Calu3 (cell line): ENCODE results near the gene SURF4. TPM values are rescaled to one million over a fixed set of nuclear protein-coding genes. Genes with fewer than 3 reads are reported as not detected.
A peak's percentile ranks its signal among the peaks of the same experiment; 100 is the strongest.

Experiments used
- BruUV-seq: library from RNA; stranded (reverse); fragments of 400-500 nt; replicated peaks from 2 replicates; lab custom pipeline; 2021; lab: Mats Ljungman, UMichigan
- CTCF ChIA-PET: fragments of 300-600 bp; sonication (Branson Sonifier 250); formaldehyde crosslinking; loops from one replicate; lab custom pipeline; 2022; ENCODE audit warnings: antibody characterized with exemption; lab: Charles Lee
- DNase-seq: peaks from one replicate; pipeline ENCODE4 v3.0.0; 2022
- H3K27ac Mint-ChIP-seq: one replicate; pipeline ENCODE4 v1.8.0; 2022; ENCODE audit warnings: mixed read lengths; ENCODE audit not compliant: unreplicated experiment
- H3K27me3 Mint-ChIP-seq: one replicate; pipeline ENCODE4 v1.8.0; 2022; ENCODE audit warnings: mixed read lengths; ENCODE audit not compliant: unreplicated experiment
- H3K36me3 Mint-ChIP-seq: one replicate; pipeline ENCODE4 v1.8.0; 2022; ENCODE audit warnings: mild to moderate bottlenecking, moderate library complexity, mixed read lengths; ENCODE audit not compliant: insufficient read depth, unreplicated experiment
- H3K4me1 Mint-ChIP-seq: one replicate; pipeline ENCODE4 v1.8.0; 2022; ENCODE audit warnings: mild to moderate bottlenecking, low read depth, mixed read lengths; ENCODE audit not compliant: unreplicated experiment
- H3K4me3 Mint-ChIP-seq: one replicate; pipeline ENCODE4 v1.8.0; 2022; ENCODE audit warnings: mild to moderate bottlenecking, low read depth, moderate library complexity, mixed read lengths; ENCODE audit not compliant: unreplicated experiment
- H3K9me3 Mint-ChIP-seq: one replicate; pipeline ENCODE4 v1.8.0; 2022; ENCODE audit warnings: low read depth, mixed read lengths; ENCODE audit not compliant: unreplicated experiment
- CTCF ChIP-seq: fragments of 200-600 bp; IDR thresholded peaks from one replicate; pipeline ENCODE4 v1.8.0; 2022; ENCODE audit warnings: antibody characterized with exemption; ENCODE audit not compliant: unreplicated experiment
- intact Hi-C: fragments of 100-400 bp; cut with micrococcal nuclease; formaldehyde crosslinking; loops from one replicate; pipeline ENCODE4 v1.10.0; 2022; ENCODE audit not compliant: unreplicated experiment
- total RNA-seq: library from RNA; stranded (reverse); gene quantifications from 2 replicates; pipeline ENCODE4 v1.2.3, GENCODE V29; 2022

SURF4 gene
- total RNA-seq, 1 experiment from 2014 or later = 129 TPM

DNA sequence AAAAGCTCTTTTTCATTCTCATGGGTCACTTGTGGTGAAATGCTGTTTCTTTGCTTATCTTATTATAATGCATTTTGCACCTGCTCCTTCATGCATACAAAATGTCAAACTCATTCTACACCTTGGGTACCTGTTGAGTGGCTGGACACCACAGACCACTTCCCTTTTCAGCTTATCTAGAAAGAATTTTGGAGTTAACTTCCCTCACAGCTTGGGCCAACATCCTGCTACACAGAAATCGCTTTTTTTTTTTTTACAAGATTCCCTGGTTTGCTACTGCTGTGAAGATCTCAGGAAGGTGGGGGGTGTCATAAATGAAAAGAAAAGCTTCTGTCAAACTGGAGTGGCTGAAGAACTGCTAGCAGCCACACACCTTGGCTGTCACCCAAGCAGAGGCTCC, 39.3 kb upstream of the SURF4 start:
- Mint-ChIP-seq H3K27ac (no peak overlapping the region), H3K27me3 (no peaks in the 10 kb centered on the region), H3K4me1 (peaks cover 12% of the 10 kb centered on the region), H3K9me3 (no peaks in the 10 kb centered on the region), H3K4me3 (no peak overlapping the region), H3K36me3 (peaks cover 53% of the 10 kb centered on the region)
- no peak for DNase-seq
- CTCF ChIA-PET = no interaction called here
- no TSS peak for BruUV-seq
- no peak for TF ChIP-seq CTCF
- intact Hi-C loops = no loop called here

GRCh38 chr9:133408042-133408441, 32.2 kb upstream of the SURF4 start:
- intact Hi-C loops = loop anchor here (10.0 kb wide), 1 partner anchor 63 kb away; the partner anchor contains the start of genes MED22 and RPL7A

DNA sequence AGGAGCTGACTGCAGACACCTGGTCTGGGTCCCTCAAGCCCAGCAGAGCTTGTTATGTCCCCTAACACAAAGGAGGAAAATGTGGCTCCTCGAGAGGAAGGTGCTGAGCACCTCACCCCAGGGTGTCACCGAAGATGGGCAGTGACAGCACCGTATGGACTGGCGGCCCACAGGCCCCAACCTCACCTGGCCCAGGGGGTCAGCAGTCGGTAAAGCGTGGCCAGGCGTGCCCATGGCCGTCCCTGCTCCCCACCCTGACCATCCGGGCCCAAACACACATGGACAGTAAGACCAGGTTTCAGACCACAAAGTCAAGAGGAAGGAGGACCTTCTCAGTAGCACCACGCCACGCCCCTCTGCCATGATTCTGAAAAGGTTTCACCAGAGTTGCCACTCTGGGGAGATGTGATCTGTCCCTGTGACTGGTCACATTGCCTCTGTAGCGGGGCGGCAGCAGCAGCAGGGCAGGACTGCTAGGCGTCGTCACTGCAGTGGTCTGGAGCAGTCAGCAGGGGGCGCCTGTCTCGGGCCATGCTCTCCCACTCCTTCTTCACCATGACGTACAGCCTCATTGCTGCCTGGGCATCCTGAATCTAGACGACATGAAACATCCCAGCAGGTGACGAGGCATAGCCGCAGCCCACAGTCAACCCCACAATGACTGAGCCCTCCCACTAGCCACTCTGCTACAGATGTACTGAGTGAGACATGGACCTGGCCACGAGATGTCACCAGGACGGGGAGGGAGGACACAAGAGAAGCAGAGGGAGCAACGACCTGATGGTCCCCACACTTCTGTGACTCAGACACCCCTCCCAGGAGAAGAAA, 30.8 kb upstream of the SURF4 start:
- BruUV-seq = no TSS peak
- TF ChIP-seq CTCF = no peak
- Mint-ChIP-seq H3K9me3 (no peaks in the 10 kb centered on the region), H3K4me1 (no peaks in the 10 kb centered on the region), H3K27me3 (no peaks in the 10 kb centered on the region), H3K27ac (no peak overlapping the region), H3K36me3 (peaks cover 27% of the 10 kb centered on the region), H3K4me3 (no peak overlapping the region)
- intact Hi-C loops = loop anchor here (10.0 kb wide), 1 partner anchor 62 kb away; the partner anchor contains the start of genes MED22 and RPL7A
- CTCF ChIA-PET = no interaction called here
- peak; percentile 74 for DNase-seq

More at GRCh38 chr9:133408042-133408441, 32.2 kb upstream of the SURF4 start:
- Mint-ChIP-seq H3K4me1 (no peaks in the 10 kb centered on the region), H3K36me3 (peaks cover 33% of the 10 kb centered on the region), H3K27ac (no peak overlapping the region), H3K27me3 (no peaks in the 10 kb centered on the region), H3K4me3 (no peak overlapping the region), H3K9me3 (no peaks in the 10 kb centered on the region)
- DNase-seq = no peak
- TF ChIP-seq CTCF = no peak
- BruUV-seq = no TSS peak
- CTCF ChIA-PET = no interaction called here

DNA sequence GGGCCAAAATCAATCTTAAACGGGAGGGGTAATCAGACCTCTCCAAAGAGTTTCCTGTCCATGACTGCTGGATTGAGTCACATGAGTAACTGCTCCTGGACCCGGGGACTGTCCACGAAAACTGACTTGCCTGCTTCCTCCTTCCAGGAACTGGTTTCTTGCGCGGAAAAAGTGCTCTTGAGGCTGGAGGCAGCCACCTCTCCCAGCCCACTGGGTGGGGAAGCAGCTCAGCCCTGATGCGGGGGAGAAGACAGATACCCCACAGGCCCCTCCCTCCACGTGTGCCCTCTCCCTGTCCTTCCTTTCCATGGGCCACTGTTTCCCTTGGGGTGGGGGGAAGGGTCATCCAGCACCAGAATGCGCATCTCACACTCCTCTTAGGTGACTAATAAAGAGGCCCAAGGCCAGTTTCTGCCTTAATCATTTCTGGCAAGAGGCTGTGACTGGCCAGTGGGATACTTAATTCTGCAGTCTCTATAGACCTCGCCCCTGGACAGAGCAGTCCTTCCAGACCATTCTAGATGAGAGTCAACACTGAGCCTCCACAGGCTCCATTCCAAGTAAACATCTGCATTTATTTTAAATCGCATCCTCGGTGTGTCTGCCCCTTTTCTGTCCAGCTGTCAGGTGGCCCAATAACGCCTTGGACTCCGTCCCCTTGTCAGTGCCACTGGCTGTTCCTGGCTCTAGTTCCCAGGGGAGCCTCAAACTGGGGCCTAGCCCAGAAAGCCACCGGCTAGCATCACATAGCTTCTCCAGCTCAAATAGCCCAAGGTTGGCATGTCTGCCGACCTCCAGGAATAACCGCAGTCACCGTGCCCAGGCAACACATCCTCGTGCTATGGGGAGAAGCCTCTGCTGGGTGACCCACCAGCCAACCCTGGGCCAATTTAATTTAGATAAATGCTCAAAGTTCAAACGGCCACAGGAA, 29.9 kb upstream of the SURF4 start:
- Mint-ChIP-seq H3K9me3 (no peaks in the 10 kb centered on the region), H3K4me3 (no peak overlapping the region), H3K27ac (no peak overlapping the region), H3K4me1 (no peaks in the 10 kb centered on the region), H3K36me3 (peaks cover 24% of the 10 kb centered on the region), H3K27me3 (no peaks in the 10 kb centered on the region)
- no peak for TF ChIP-seq CTCF
- BruUV-seq = no TSS peak
- intact Hi-C loops = loop anchor here (10.0 kb wide), 1 partner anchor 61 kb away; the partner anchor contains the start of genes MED22 and RPL7A
- CTCF ChIA-PET = no interaction called here
- no peak for DNase-seq
